ENCODE data around the gene CD3E. TPM values are rescaled to one million over a fixed set of nuclear protein-coding genes. Genes with fewer than 3 reads are reported as not detected.

CD3E gene
- total and polyA plus RNA-seq, 3 experiments from 2014 or later, result 534 to 1,158 (median 541) TPM

- Histone ChIP-seq H3K27ac (ENCODE audit: low read depth, low read length) (no peak overlapping the region), H3K9me3 (ENCODE audit: low read length) (no peaks in the 10 kb centered on the region), H3K4me3 (ENCODE audit: low read length) (no peak overlapping the region), H3K36me3 (ENCODE audit: insufficient read depth, low read length) (no peaks in the 10 kb centered on the region), H3K27me3 (ENCODE audit: insufficient read depth, low read length, poor library complexity, severe bottlenecking) (no peaks in the 10 kb centered on the region), H3K4me1 (ENCODE audit: insufficient read depth, low read length) (peaks cover 54% of the 10 kb centered on the region)
- CTCF ChIA-PET, result interaction anchor here (0.6 to 1.1 kb wide), 2 partner anchors 17 to 26 kb away, joined by 3 to 4 read pairs; no protein-coding TSS in a partner anchor
- DNase-seq, result no peak
- H3K36me3 Mint-ChIP-seq, result peaks cover 5 to 16% (median 10%) of the 10 kb centered on the region in 3 donors
- H3K9me3 Mint-ChIP-seq, result no peaks in the 10 kb centered on the region
- POLR2A ChIA-PET, result interaction anchor here (0.9 to 1.4 kb wide), 2 partner anchors 12 to 21 kb away, joined by 3 read pairs; partner anchors contain the start of gene CD3D
- no peaks in the 10 kb centered on the region for H3K27me3 Mint-ChIP-seq
- H3K4me3 Mint-ChIP-seq, result peak overlapping the region in 5 of 7 donors; percentile 15 to 44 (median 28)
- peaks cover 59 to 79% (median 66%) of the 10 kb centered on the region in 3 donors for H3K4me1 Mint-ChIP-seq
- H3K27ac Mint-ChIP-seq, result peak overlapping the region in 7 of 8 donors; percentile 43 to 93 (median 72)
Observed at GRCh38 chr11:118321386-118322082, 17.0 kb downstream of the CD3E start.

GRCh38 chr11:118322721-118323120 lies 18.2 kb downstream of the CD3E start:
- no peaks in the 10 kb centered on the region for H3K9me3 Mint-ChIP-seq
- H3K36me3 Mint-ChIP-seq, result peaks cover 5 to 16% (median 10%) of the 10 kb centered on the region in 3 donors
- H3K36me3 ChIP-seq (ENCODE audit: insufficient read depth, low read length), result no peaks in the 10 kb centered on the region
- H3K4me3 ChIP-seq (ENCODE audit: low read length), result no peak overlapping the region
- no peaks in the 10 kb centered on the region for H3K27me3 ChIP-seq (ENCODE audit: insufficient read depth, low read length, poor library complexity, severe bottlenecking)
- H3K4me3 Mint-ChIP-seq, result no peak overlapping the region
- H3K27me3 Mint-ChIP-seq, result no peaks in the 10 kb centered on the region
- H3K27ac Mint-ChIP-seq, result no peak overlapping the region
- H3K4me1 Mint-ChIP-seq, result peaks cover 51 to 70% (median 55%) of the 10 kb centered on the region in 3 donors
- no peak overlapping the region for H3K27ac ChIP-seq (ENCODE audit: low read depth, low read length)
- H3K9me3 ChIP-seq (ENCODE audit: low read length), result no peaks in the 10 kb centered on the region
- CTCF ChIA-PET, result interaction anchor here (0.9 to 1.5 kb wide), 3 partner anchors 9 to 124 kb away, joined by 3 to 5 read pairs (median 3); no protein-coding TSS in a partner anchor
- H3K4me1 ChIP-seq (ENCODE audit: insufficient read depth, low read length), result peaks cover 43% of the 10 kb centered on the region
- no peak for DNase-seq
- POLR2A ChIA-PET, result interaction anchor here (0.6 to 1.8 kb wide), 6 partner anchors 8 to 28 kb away, joined by 3 to 11 read pairs (median 4); partner anchors contain the start of gene CD3G

GRCh38 chr11:118325283-118325682 lies 20.8 kb downstream of the CD3E start:
- H3K9me3 ChIP-seq (ENCODE audit: low read length), result no peaks in the 10 kb centered on the region
- Mint-ChIP-seq H3K36me3 (peaks cover 4 to 16% (median 7%) of the 10 kb centered on the region in 3 donors), H3K4me3 (no peak overlapping the region), H3K27ac (no peak overlapping the region), H3K27me3 (no peaks in the 10 kb centered on the region), H3K9me3 (no peaks in the 10 kb centered on the region), H3K4me1 (peaks cover 30 to 57% (median 35%) of the 10 kb centered on the region in 3 donors)
- peaks cover 17% of the 10 kb centered on the region for H3K4me1 ChIP-seq (ENCODE audit: insufficient read depth, low read length)
- no peaks in the 10 kb centered on the region for H3K27me3 ChIP-seq (ENCODE audit: insufficient read depth, low read length, poor library complexity, severe bottlenecking)
- POLR2A ChIA-PET, result no interaction called here
- no peak for DNase-seq
- CTCF ChIA-PET, result no interaction called here
- H3K4me3 ChIP-seq (ENCODE audit: low read length), result no peak overlapping the region
- H3K27ac ChIP-seq (ENCODE audit: low read depth, low read length), result no peak overlapping the region
- H3K36me3 ChIP-seq (ENCODE audit: insufficient read depth, low read length), result no peaks in the 10 kb centered on the region

GRCh38 chr11:118328745-118329144 lies 24.2 kb downstream of the CD3E start:
- Mint-ChIP-seq H3K36me3 (peaks cover 0 to 9% (median 5%) of the 10 kb centered on the region in 3 donors), H3K4me3 (no peak overlapping the region), H3K27me3 (no peaks in the 10 kb centered on the region), H3K4me1 (peaks cover 13 to 36% (median 15%) of the 10 kb centered on the region in 3 donors), H3K27ac (peak overlapping the region in 6 of 8 donors; percentile 0 to 81 (median 42)), H3K9me3 (no peaks in the 10 kb centered on the region)
- Histone ChIP-seq H3K9me3 (ENCODE audit: low read length) (no peaks in the 10 kb centered on the region), H3K27ac (ENCODE audit: low read depth, low read length) (no peak overlapping the region), H3K36me3 (ENCODE audit: insufficient read depth, low read length) (no peaks in the 10 kb centered on the region), H3K27me3 (ENCODE audit: insufficient read depth, low read length, poor library complexity, severe bottlenecking) (no peaks in the 10 kb centered on the region), H3K4me3 (ENCODE audit: low read length) (no peak overlapping the region), H3K4me1 (ENCODE audit: insufficient read depth, low read length) (peaks cover 10% of the 10 kb centered on the region)
- ChIA-PET POLR2A (interaction anchor here (0.6 to 0.8 kb wide), 2 partner anchors 16 to 505 kb away, joined by 3 read pairs; partner anchors contain the start of gene CD3G), CTCF (no interaction called here)
- DNase-seq, result no peak

- ChIA-PET POLR2A (no interaction called here), CTCF (no interaction called here)
- Histone ChIP-seq H3K4me3 (ENCODE audit: low read length) (peak overlapping the region; percentile 44), H3K9me3 (ENCODE audit: low read length) (no peaks in the 10 kb centered on the region), H3K4me1 (ENCODE audit: insufficient read depth, low read length) (peaks cover 59% of the 10 kb centered on the region), H3K27me3 (ENCODE audit: insufficient read depth, low read length, poor library complexity, severe bottlenecking) (no peaks in the 10 kb centered on the region), H3K36me3 (ENCODE audit: insufficient read depth, low read length) (peaks cover 4% of the 10 kb centered on the region), H3K27ac (ENCODE audit: low read depth, low read length) (no peak overlapping the region)
- peak overlapping the region; percentile 70 to 97 (median 86) for H3K27ac Mint-ChIP-seq
- peaks cover 9 to 28% (median 14%) of the 10 kb centered on the region in 3 donors for H3K36me3 Mint-ChIP-seq
- DNase-seq, result peak in 1 of 5 donors; percentile 57
- H3K4me1 Mint-ChIP-seq, result peaks cover 41 to 64% (median 56%) of the 10 kb centered on the region in 3 donors
- H3K4me3 Mint-ChIP-seq, result peak overlapping the region; percentile 2 to 65 (median 25)
- H3K9me3 Mint-ChIP-seq, result no peaks in the 10 kb centered on the region
- peaks cover 0 to 4% of the 10 kb centered on the region in 2 donors for H3K27me3 Mint-ChIP-seq
Observed at GRCh38 chr11:118334745-118335144, 30.2 kb downstream of the CD3E start.

GRCh38 chr11:118338637-118339061 lies 34.1 kb downstream of the CD3E start:
- Mint-ChIP-seq H3K9me3 (no peaks in the 10 kb centered on the region), H3K27ac (peak overlapping the region; percentile 94 to 100 (median 99)), H3K36me3 (peaks cover 21 to 55% (median 25%) of the 10 kb centered on the region in 3 donors), H3K27me3 (peaks cover 0 to 4% of the 10 kb centered on the region in 2 donors), H3K4me3 (peak overlapping the region; percentile 90 to 99 (median 94)), H3K4me1 (peaks cover 57 to 73% (median 69%) of the 10 kb centered on the region in 3 donors)
- ChIA-PET POLR2A (interaction anchor here (0.7 to 3.8 kb wide), 6 partner anchors 15 to 351 kb away, joined by 3 to 24 read pairs (median 4); partner anchors contain the start of gene CD3E), CTCF (interaction anchor here (1.0 to 6.6 kb wide), 6 partner anchors 9 to 392 kb away, joined by 3 to 39 read pairs (median 4); no protein-coding TSS in a partner anchor)
- Histone ChIP-seq H3K9me3 (ENCODE audit: low read length) (no peaks in the 10 kb centered on the region), H3K4me1 (ENCODE audit: insufficient read depth, low read length) (peaks cover 72% of the 10 kb centered on the region), H3K36me3 (ENCODE audit: insufficient read depth, low read length) (peaks cover 4% of the 10 kb centered on the region), H3K27ac (ENCODE audit: low read depth, low read length) (peak overlapping the region; percentile 87), H3K27me3 (ENCODE audit: insufficient read depth, low read length, poor library complexity, severe bottlenecking) (no peaks in the 10 kb centered on the region), H3K4me3 (ENCODE audit: low read length) (peak overlapping the region; percentile 99)
- DNase-seq, result peak; percentile 80 to 98 (median 90)

GRCh38 chr11:118339281-118339961 lies 34.9 kb downstream of the CD3E start:
- H3K27me3 ChIP-seq (ENCODE audit: insufficient read depth, low read length, poor library complexity, severe bottlenecking), result no peaks in the 10 kb centered on the region
- peak overlapping the region; percentile 99 for H3K4me3 ChIP-seq (ENCODE audit: low read length)
- H3K27ac Mint-ChIP-seq, result peak overlapping the region; percentile 94 to 100 (median 99)
- H3K36me3 Mint-ChIP-seq, result peaks cover 21 to 62% (median 25%) of the 10 kb centered on the region in 3 donors
- DNase-seq, result peak in 1 of 5 donors; percentile 53
- peaks cover 65% of the 10 kb centered on the region for H3K4me1 ChIP-seq (ENCODE audit: insufficient read depth, low read length)
- H3K4me3 Mint-ChIP-seq, result peak overlapping the region; percentile 90 to 99 (median 94)
- no peaks in the 10 kb centered on the region for H3K9me3 ChIP-seq (ENCODE audit: low read length)
- CTCF ChIA-PET, result interaction anchor here (1.0 to 6.6 kb wide), 8 partner anchors 8 to 393 kb away, joined by 3 to 39 read pairs (median 4); no protein-coding TSS in a partner anchor
- H3K27ac ChIP-seq (ENCODE audit: low read depth, low read length), result peak overlapping the region; percentile 87
- POLR2A ChIA-PET, result interaction anchor here (0.5 to 3.8 kb wide), 8 partner anchors 28 to 1194 kb away, joined by 3 to 24 read pairs (median 4); partner anchors contain the start of gene CD3E
- no peaks in the 10 kb centered on the region for H3K9me3 Mint-ChIP-seq
- peaks cover 4% of the 10 kb centered on the region for H3K36me3 ChIP-seq (ENCODE audit: insufficient read depth, low read length)
- H3K27me3 Mint-ChIP-seq, result peaks cover 0 to 4% of the 10 kb centered on the region in 2 donors
- H3K4me1 Mint-ChIP-seq, result peaks cover 58 to 71% (median 67%) of the 10 kb centered on the region in 3 donors
